Lung microvascular endothelial cell (primary cell): ENCODE results near the gene WASHC1. TPM values are rescaled to one million over a fixed set of nuclear protein-coding genes. Genes with fewer than 3 reads are reported as not detected.
"Not testable (repeated sequence)": the region's sequence is repeated elsewhere in the genome, so short reads cannot be mapped to it uniquely, and the experiment has no call there.

Source experiments
- DNase-seq, 2 donors: peaks; one replicate each; pipeline versions ENCODE4 v3.0.0 to v3.0.0-alpha.2; 2010; ENCODE audit warnings: low read depth in 2 of 2
- total RNA-seq: library from RNA; depleted of rRNA; stranded (reverse); fragments of >200 nt; gene quantifications from 2 replicates; pipeline ENCODE4 v1.2.1, GENCODE V29; 2014

Gene WASHC1, protein sequence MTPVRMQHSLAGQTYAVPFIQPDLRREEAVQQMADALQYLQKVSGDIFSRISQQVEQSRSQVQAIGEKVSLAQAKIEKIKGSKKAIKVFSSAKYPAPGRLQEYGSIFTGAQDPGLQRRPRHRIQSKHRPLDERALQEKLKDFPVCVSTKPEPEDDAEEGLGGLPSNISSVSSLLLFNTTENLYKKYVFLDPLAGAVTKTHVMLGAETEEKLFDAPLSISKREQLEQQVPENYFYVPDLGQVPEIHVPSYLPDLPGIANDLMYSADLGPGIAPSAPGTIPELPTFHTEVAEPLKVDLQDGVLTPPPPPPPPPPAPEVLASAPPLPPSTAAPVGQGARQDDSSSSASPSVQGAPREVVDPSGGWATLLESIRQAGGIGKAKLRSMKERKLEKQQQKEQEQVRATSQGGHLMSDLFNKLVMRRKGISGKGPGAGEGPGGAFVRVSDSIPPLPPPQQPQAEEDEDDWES
- 4.4 and 4.8 TPM in 2 replicates for total RNA-seq

DNA sequence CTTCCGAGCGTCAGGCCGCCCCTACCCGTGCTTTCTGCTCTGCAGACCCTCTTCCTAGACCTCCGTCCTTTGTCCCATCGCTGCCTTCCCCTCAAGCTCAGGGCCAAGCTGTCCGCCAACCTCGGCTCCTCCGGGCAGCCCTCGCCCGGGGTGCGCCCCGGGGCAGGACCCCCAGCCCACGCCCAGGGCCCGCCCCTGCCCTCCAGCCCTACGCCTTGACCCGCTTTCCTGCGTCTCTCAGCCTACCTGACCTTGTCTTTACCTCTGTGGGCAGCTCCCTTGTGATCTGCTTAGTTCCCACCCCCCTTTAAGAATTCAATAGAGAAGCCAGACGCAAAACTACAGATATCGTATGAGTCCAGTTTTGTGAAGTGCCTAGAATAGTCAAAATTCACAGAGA is at the start of gene WASHC1:
Gene WASHC1 (minus strand): TSS at position 101 of the 400 bp plus-strand sequence. CDS start 4,457 bp downstream, outside the sequence.
- not testable (repeated sequence) for DNase-seq

DNA sequence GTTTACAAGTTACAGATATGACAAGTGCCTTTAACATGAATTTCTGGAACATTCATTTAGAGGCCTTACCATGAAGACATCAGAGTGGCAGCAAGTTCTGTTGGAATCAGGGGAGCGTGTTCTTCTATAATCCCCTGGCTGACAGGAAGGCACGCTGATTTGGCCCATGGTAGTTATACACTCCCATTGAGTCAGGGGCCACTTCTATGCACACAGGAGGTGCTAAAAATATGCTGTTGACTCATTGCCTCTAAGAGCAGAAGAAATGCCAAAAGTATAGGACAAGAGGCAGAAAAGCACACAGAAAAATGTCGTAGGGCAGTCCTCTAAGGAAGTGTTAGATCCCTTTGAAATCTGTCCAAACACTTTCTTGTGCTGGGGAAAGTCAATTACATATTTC is 49.1 kb upstream of the WASHC1 start:
- DNase-seq = not testable (repeated sequence)

DNA sequence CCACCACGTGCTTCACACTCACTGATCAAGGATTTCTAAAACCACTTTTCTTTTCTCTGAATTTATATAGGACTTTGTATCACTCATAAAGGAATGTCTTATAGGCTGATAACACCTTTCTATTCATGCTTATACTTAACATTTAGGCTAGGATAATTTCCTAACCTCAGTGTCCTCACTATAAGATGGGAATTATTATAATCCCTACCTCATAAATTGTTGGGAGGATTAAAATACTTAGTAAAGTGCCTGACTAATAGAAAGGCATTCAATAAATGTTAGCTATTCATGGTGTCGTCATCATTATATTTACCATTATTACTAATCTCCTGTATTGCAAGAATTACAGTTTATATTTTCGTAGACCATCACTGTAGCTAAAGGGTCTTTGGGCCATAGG is 47.1 kb upstream of the WASHC1 start:
- not testable (repeated sequence) for DNase-seq

DNA sequence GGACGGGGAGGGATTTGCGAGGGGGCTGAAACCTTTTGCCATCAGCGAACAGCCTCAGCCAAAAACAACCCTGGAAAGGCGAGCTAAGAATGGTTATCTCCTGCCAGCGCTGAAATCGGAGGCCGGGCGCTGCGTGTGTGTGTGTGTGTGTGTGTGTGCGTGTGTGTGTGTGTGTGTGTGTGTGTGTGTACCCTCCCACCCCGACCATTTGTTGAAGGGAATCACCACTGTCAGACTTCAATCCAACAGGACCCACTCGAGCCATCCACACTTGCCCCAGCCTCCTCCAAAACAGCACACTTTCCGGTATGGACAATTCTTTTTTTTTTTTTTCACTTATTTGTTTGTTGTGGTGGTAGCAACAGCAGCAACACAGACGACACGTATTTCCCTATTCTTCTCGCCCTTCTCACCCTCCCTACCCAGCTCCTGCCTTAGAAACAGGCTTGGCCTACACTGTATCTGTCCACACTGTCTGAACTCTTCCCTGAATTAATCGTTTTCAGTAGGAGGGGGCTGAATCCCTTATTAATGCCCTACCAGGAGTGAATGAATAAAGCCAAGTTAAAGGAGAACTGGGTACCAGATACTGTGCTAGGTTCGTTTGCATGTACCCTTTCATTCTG is 44.8 kb upstream of the WASHC1 start:
- DNase-seq = not testable (repeated sequence)

DNA sequence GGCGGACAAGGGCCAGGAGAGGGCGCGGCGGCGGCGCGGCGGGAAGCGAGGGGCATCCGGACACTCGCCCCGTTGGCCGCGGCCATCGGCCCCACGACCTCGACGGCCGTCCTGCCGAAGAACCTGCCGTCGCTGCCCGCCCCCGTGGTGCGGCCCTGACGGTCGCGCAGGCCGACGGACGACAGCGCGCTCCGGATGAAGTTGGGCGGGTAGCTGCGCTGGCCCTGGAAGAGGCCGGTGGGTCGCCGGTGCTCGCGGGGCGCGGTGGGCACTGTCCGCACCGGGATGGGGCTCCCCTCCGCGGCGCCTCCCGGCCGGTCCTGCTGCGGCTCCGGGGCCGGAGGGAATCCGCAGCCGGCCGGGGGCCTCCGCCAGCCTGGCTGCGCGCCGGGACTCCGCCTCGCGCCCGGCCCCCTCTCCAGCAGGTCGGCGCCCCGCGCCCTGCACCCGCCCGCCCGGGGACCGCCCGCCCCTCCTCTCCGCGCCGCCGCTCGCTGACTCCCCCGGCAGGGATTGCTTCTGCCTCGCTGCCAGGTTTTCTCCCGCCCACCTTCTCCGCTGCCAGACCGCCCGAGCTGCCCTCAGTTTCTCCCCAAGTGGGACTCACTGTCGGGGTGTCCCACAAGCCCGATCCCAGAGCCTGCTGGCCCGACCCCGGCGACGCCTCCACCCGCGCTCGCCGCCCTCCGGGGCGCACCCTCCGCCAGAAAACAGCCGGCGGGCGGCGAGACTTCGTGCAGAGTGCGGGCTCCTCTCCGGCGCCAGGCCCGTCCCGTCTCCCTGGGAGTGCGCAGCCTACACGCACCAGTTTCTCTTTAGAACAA is 44.0 kb upstream of the WASHC1 start:
- DNase-seq = peak in 1 of 2 donors; percentile 10

DNA sequence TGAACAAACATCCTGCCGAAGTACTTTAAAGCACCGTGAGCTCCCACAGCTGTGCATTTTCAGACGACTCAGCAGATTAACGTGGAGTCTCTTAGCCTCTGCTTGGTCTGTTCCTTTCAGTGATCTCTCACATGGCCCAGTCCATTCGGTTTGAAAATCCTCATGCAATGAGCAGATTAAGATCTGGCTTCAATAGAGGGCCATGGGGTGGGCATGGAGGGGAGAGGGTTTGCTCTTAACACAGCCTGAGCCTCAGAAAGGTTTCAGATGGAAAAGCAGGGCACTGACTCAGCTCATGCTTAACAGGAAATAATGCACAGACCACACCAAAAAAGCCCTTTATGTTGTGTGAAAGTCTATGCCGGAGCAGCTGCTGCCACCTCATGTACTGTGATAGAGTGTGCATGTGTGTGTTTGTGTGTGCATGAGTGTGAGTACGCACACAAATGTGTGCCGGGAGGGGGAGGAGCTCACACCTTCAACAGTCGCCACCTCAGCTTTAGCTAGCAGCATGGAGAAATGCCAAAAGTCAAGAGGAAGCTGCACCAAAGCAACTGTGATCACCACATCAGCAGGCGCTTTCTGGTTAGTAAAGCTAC is 33.9 kb upstream of the WASHC1 start:
- peak in 1 of 2 donors; percentile 1 for DNase-seq

DNA sequence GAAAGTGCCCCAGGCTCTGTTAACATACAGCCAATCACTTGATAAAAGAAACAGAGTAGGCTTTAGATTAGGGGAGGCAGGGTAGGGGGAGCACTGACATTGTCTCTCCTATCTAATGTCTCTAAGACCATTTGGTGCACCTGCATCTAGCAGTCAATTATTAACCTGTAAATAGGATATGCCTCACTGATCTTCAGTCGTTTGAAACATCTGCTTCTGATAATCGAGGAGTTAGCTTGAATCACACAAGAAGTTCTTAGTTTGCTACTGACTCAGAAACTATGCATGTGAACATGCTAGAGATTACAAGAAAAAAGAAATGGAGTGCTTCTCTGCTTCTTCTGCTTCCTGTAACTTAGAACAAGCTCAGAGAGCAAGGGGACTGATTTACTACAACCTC is 23.4 kb upstream of the WASHC1 start:
- DNase-seq = not testable (repeated sequence)

DNA sequence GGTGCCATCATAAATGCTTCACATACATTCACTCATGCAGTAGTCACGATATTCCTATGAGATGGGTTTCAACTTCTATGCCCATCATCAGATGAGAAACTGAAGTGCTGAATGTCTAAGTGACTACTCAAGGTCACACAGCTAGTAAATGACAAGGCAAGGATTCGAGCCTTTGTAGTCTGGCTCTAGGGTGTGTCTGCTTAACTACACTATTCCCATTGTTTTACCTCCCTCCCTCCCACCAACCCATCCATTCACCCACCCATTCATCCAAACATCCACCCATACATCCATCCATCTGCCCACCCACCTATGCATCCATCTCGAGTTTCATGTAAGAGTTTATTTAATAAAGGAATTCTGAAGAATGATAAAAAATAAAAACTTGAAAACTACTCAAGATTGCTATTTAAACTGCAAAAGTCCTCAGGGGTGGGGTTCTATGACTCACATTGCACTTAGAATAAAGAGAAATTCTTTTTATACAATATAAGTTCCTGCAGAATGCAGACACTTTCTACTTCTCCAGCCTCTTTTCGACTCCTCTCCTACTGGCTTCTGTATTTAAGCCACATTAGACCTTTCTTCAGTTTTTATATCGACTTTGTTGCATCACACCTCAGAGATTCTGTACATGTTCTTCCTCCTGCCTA is 19.1 kb upstream of the WASHC1 start:
- not testable (repeated sequence) for DNase-seq

DNA sequence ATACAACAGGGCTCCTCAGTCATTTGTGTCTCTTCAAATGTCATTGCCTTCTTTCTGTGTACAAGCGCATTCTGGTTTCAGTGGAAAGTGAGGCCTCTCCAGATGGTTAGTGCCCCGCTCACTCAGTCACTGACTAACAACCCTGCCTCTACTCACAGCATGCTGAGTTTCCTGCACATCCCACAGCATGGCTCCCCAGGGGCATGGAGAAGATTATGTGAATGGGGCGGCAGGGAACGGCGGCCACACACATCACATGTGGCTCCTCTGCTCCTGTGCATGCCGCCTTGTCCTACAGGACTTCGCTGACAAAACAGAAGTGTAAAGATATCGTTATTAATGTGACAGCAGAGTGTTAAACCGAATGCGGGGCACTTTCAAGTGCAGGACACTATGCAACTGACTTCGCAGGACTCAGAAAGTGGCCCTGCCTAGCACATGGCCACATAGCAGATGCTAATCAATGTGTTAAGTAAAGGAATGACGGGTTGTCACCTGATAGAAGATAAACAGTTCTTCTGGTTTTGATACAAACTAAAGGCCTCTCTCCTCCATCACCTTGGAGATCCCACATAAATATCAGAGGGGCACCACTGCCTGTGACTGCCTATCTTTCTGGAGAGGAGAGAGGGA is 17.5 kb upstream of the WASHC1 start:
- DNase-seq = not testable (repeated sequence)

DNA sequence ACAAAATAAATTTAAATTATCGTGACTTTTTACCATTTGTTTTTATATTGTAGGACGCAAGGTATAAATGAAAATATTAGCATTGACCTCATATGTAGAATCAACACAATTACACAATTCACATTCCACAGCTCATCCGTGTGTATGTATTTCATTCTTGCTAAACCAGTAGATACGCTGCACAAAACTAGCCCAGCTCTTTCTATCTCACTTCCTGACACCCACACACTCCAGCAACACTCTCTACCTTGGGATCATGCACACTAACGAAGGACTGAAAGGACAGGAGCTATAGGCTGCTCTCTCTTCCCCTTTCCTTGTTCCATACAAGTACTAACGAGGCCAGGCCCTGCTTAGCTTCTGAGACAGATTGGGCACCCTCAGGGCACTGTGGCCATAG is 16.9 kb upstream of the WASHC1 start:
- not testable (repeated sequence) for DNase-seq

DNA sequence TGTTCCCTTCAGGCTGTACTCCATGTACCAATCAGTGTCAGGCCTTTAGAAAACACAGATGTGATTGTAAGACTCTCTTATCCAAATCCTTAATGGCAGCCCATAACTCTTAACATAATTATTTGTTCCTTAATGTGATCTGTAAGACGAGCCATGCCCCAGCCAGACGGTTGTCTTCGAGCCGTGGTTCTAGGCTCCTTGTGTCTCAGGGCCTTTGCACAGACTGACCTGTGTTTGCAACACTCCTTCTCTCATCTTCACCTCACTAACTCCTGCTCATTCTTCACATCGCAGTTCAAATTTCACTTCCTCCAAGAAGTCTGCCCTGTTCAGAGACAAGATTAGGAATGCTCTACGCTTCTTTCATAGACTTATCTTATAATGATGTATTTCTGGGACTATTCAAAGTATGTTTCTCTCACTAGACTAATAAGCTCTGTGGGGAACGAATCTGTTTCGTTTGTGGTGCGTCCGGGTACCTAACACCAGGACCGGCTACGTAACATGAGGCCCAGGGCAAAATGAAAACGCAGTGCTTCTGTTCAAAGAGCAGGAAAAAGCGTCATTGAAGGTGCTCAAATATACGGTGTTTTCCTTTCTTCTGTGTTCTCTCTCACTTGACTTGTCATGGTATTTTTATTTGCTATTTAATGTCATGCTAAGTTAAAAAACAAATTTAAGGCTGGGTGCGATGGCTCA is 16.1 kb upstream of the WASHC1 start:
- DNase-seq = not testable (repeated sequence)

DNA sequence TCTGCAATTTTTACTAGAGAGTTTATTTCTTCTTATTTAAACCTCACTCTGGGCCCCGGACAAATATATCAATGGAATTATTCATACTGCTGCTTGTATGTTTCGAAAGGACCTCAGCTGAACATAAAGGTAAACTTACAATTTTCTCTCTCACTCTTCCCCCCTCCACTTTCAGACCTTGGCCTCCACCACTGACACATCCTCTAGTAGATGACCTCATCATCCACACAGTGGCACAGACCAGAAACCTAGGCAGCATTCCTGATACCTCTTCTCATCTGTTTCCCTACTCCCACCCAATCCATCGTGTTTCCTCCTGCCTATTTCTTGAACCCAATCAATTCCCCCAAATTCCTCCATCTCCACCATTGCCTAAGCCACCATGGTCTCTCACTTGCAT is 15.2 kb upstream of the WASHC1 start:
- DNase-seq = not testable (repeated sequence)

DNA sequence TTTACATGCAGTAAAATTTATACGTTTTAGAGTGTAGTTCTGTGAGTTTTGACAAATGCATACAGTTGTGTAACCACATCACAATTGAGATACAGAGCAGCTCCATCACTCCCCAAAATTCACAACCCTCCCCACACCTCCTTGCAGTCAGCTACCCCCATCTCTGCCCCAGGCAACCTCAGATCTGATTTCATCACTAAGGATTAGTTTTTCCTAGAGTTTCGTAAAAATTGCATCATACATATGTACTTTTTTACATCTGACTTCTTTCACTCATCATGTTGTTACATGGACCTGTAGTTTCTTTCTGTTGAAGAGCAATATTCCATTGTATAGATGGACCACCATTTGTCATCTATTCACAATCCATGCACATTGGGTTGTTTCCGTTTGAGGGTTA is 14.4 kb upstream of the WASHC1 start:
- not testable (repeated sequence) for DNase-seq

DNA sequence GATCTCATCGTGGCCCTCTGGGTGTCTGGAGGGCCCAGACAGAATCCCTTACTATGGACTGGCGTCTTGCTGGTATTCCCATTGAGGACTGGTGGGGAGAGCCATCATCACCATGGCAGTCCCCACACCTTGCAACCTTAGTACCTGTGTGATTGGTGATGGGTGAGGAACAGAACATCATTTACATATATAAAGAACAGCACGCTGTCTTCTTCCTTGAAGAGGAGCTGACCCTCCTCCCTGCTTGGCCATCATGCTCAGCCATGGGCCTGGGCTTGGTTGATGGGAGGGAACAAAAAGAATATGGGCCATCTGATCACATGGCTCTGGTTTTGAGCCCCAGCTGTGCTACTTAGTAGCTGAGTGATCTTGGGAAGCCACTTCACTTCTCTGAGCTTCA is 13.9 kb upstream of the WASHC1 start:
- not testable (repeated sequence) for DNase-seq

DNA sequence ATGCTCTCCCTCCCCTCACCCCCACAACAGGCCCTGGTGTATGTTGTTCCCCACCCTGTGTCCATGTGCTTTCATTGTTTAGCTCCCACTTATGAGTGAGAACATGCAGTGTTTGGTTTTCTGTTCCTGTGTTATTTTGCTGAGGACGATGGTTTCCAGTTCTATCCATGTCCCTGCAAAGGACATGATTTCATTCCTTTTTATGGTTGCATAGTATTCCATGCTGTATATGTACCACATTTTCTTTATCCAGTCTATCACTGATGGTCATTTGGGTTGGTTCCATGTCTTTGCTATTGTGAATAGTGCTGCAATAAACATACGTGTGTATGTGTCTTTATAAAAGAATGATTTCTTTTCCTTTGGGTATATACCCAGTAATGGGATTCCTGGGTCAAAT is 12.6 kb upstream of the WASHC1 start:
- DNase-seq = not testable (repeated sequence)

DNA sequence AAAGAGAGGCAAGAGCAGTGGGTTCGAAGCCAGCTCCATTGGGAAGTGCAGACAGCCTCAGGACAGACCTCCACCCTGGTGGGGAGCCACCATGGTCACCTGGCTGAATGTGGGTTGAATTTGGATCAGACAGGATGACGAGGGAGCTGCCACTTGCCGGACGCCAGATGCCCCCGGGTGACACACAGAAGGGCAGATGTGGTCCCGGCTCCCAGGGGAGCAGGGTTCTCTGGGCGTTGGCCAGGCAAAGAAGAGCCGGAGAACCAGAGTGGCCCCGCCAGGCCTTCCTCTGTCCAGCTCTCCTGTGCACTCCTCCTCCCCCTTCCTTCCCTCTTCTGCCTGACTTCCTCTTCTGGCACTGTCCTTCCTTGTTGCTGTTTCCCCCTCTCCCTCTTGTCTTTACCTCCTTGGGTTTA is 12.0 kb upstream of the WASHC1 start:
- not testable (repeated sequence) for DNase-seq

DNA sequence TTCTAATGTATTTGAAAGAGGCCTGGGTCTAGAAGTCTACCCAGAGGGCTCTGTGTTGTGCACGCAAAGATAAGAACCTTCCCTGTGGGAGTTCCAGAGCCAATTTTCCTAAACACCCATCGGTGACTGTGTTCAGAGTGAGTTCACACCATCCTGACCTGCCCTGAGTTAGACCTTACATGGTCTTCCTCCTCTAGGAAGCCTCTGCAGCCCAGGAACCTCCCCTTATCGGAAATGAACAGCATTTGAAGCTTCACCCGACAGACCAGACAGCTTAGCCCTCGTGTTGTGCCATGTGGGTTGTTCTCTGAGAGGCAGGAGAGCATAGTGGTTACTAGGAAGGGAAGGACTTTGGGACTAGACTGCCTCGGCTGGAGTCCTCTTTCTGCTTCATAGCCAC is 3.1 kb upstream of the WASHC1 start:
- not testable (repeated sequence) for DNase-seq

DNA sequence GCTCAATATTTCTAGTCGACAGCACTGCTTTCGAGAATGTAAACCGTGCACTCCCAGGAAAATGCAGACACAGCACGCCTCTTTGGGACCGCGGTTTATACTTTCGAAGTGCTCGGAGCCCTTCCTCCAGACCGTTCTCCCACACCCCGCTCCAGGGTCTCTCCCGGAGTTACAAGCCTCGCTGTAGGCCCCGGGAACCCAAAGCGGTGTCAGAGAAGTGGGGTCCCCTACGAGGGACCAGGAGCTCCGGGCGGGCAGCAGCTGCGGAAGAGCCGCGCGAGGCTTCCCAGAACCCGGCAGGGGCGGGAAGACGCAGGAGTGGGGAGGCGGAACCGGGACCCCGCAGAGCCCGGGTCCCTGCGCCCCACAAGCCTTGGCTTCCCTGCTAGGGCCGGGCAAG is 481 bp downstream of the WASHC1 start:
- DNase-seq = not testable (repeated sequence)

DNA sequence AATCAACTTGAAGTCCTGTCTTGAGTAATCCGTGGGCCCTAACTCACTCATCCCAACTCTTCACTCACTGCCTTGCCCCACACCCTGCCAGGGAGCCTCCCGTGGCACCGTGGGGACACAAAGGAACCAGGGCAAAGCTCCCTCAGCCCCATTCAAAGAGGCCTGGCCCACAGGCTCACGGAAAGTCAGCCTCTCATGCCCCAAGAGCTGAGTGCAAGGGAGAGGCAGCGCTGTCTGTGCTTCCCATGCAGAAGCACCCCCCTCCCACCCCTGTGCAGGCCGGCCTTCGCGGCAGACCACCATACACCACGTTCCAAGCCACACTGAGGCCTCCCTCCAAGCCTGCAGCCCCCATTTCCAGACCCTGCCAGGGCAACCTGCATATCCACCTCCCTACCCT is 7.6 kb downstream of the WASHC1 start:
- not testable (repeated sequence) for DNase-seq

DNA sequence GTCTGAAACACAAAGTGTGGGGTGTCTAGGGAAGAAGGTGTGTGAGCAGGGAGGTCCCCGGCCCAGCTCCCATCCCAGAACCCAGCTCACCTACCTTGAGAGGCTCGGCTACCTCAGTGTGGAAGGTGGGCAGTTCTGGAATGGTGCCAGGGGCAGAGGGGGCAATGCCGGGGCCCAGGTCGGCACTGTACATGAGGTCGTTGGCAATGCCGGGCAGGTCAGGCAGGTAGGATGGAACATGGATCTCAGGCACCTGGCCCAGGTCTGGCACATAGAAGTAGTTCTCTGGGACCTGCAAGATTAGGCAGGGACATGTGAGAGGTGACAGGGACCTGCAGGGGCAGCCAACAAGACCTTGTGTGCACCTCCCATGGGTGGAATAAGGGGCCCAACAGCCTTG is 12.4 kb downstream of the WASHC1 start:
- not testable (repeated sequence) for DNase-seq
